GM12878 (cell line): Measurements from ENCODE around the gene PLET1. TPM values are rescaled to one million over a fixed set of nuclear protein-coding genes. Genes with fewer than 3 reads are reported as not detected.
A peak's percentile ranks its signal among the peaks of the same experiment; 100 is the strongest.

ENCODE experiments used
- ATAC-seq: fragments of 200-7000 bp; cut with Tn5 transposase; 3 replicates; pipeline ENCODE4 v1.9.1; 2020; ENCODE audit warnings: mild to moderate bottlenecking, moderate library complexity
- BruUV-seq: library from RNA; stranded (reverse); fragments of 400-500 nt; replicated peaks from 2 replicates; lab custom pipeline; 2021; lab: Mats Ljungman, UMichigan
- CTCF ChIA-PET: fragments of 300-600 bp; sonication (Branson Sonifier 250); formaldehyde crosslinking; extraction: SDS; loops from one replicate; lab custom pipeline; 2021; ENCODE audit warnings: inconsistent platforms; lab: Yijun Ruan, JAX
- POLR2A ChIA-PET: fragments of 350-600 bp; formaldehyde crosslinking; extraction: SDS; loops from one replicate; lab custom pipeline; 2021; ENCODE audit warnings: inconsistent platforms; lab: Charles Lee
- RAD21 ChIA-PET: fragments of 300-600 bp; sonication (Branson Sonifier 250); formaldehyde crosslinking; loops from one replicate; lab custom pipeline; 2023; ENCODE audit warnings: antibody characterized with exemption; ENCODE audit not compliant: unreplicated experiment; lab: Charles Lee
- SMC1A ChIA-PET: fragments of 300-600 bp; sonication (Branson Sonifier 250); formaldehyde crosslinking; loops from one replicate; lab custom pipeline; 2023; ENCODE audit not compliant: unreplicated experiment, uncharacterized antibody; lab: Charles Lee
- DNase-seq: peaks from one replicate; pipeline ENCODE4 v3.0.0-alpha.2; 2011; ENCODE audit warnings: low read depth, low spot score
- FAIRE-seq: peaks from 3 replicates; lab custom pipeline; 2011; peaks lifted over from hg19 to GRCh38; lab: Jason Lieb, UNC
- H2AFZ ChIP-seq: 2 replicates; pipeline ENCODE4 v1.6.0; 2011; ENCODE audit warnings: low read depth, low read length, control low read depth; ENCODE audit not compliant: control insufficient read depth
- H3K27ac ChIP-seq: 2 replicates; pipeline ENCODE4 v1.5.1; 2011; ENCODE audit warnings: control low read depth; ENCODE audit not compliant: control insufficient read depth, insufficient read depth
- H3K27me3 ChIP-seq, 2 experiments: replicated peaks in 1 of 2; 2 replicates each; pipeline versions ENCODE4 v1.6.0 to v1.6.1; 2011; ENCODE audit warnings: low read length in 1 of 2; ENCODE audit not compliant: control insufficient read depth in 2 of 2, insufficient read depth in 2 of 2
- H3K36me3 ChIP-seq, 2 experiments: 2 replicates each; pipeline ENCODE4 v1.5.1; 2011; ENCODE audit warnings: low read length in 1 of 2; ENCODE audit not compliant: control insufficient read depth in 2 of 2, insufficient read depth in 2 of 2
- H3K4me1 ChIP-seq: 2 replicates; pipeline ENCODE4 v1.6.1; 2011; ENCODE audit warnings: mild to moderate bottlenecking, low read length, moderate library complexity, mixed read lengths; ENCODE audit not compliant: control insufficient read depth, insufficient read depth
- H3K4me2 ChIP-seq: 2 replicates; pipeline ENCODE4 v1.6.0; 2011; ENCODE audit warnings: control low read depth; ENCODE audit not compliant: control insufficient read depth, insufficient read depth
- H3K4me3 ChIP-seq: fragments of 200-600 bp; sonication (generic); 2 replicates; pipeline ENCODE4 v1.5.1; 2016
- H3K79me2 ChIP-seq: 2 replicates; pipeline ENCODE4 v1.6.0; 2011; ENCODE audit warnings: low read length; ENCODE audit not compliant: control insufficient read depth, insufficient read depth
- H3K9ac ChIP-seq: 2 replicates; pipeline ENCODE4 v1.8.0; 2011; ENCODE audit warnings: low read length, control low read depth, mixed read lengths; ENCODE audit not compliant: control insufficient read depth, insufficient read depth
- H3K9me3 ChIP-seq: replicated peaks from 3 replicates; pipeline ENCODE4 v1.5.1; 2011; ENCODE audit warnings: mild to moderate bottlenecking, low read length; ENCODE audit not compliant: control insufficient read depth, insufficient read depth
- H4K20me1 ChIP-seq: 2 replicates; pipeline ENCODE4 v1.6.0; 2011; ENCODE audit not compliant: control insufficient read depth, insufficient read depth
- ESRRA ChIP-seq: IDR thresholded peaks from 2 replicates; pipeline ENCODE4 v1.6.1; 2012; ENCODE audit warnings: mild to moderate bottlenecking, low read length, improper control_type of control experiment
- POLR2AphosphoS5 ChIP-seq: IDR thresholded peaks from 2 replicates; pipeline ENCODE4 v1.6.1; 2011; ENCODE audit warnings: mild to moderate bottlenecking, low read length, inconsistent platforms
- RCOR1 ChIP-seq: conservative IDR thresholded peaks from 2 replicates; pipeline ENCODE4 v1.6.1; 2012; ENCODE audit warnings: low read depth, low read length, improper control_type of control experiment
- SMAD1 ChIP-seq: fragments of 450-650 bp; IDR thresholded peaks from 2 replicates; pipeline ENCODE4 v1.6.1; 2018; ENCODE audit warnings: mild to moderate bottlenecking, low read depth; ENCODE audit not compliant: partially characterized antibody
- SMARCA5 ChIP-seq: fragments of 450-650 bp; IDR thresholded peaks from 2 replicates; pipeline ENCODE4 v1.6.1; 2017; ENCODE audit warnings: mild to moderate bottlenecking
- SPI1 ChIP-seq: IDR thresholded peaks from 2 replicates; pipeline ENCODE4 v1.6.1; 2011; ENCODE audit warnings: low read depth, mild to moderate bottlenecking, low read length, moderate library complexity, borderline replicate concordance; ENCODE audit not compliant: insufficient read depth
- TBL1XR1 ChIP-seq: IDR thresholded peaks from 2 replicates; pipeline ENCODE4 v1.6.1; 2012; ENCODE audit warnings: low read depth, low read length, improper control_type of control experiment
- TCF3 ChIP-seq: IDR thresholded peaks from 2 replicates; pipeline ENCODE4 v1.6.1; 2012; ENCODE audit warnings: low read depth, mild to moderate bottlenecking, low read length, borderline replicate concordance; ENCODE audit not compliant: insufficient read depth
- YBX1 ChIP-seq: fragments of 450-650 bp; IDR thresholded peaks from 2 replicates; pipeline ENCODE4 v1.6.1; 2016; ENCODE audit warnings: antibody characterized with exemption
- WGBS: methylation state at CpG from one replicate; pipeline ENCODE4 v1.1.6; 2016; ENCODE audit warnings: low lambda C conversion rate; ENCODE audit not compliant: insufficient replicate concordance, insufficient coverage; ENCODE audit errors: missing lambda C conversion rate; 5-methylcytosine and 5-hydroxymethylcytosine counted together
- in situ Hi-C: fragments of 300-500 bp; cut with MboI; formaldehyde crosslinking; loops from 9 replicates; pipeline ENCODE4 v1.14.3; 2018; ENCODE audit warnings: mixed read lengths
- intact Hi-C: fragments of 100-400 bp; cut with micrococcal nuclease; formaldehyde crosslinking; loops from one replicate; pipeline ENCODE4 v1.14.2; 2022; ENCODE audit not compliant: unreplicated experiment
- polyA plus RNA-seq, 11 experiments: library from polyadenylated mRNA; depleted of rRNA in 4 of 11; unstranded in 6 of 11; stranded (reverse) in 5 of 11; fragments of >200 nt; fragmentation: Nextera tagmentation in 4 of 11; fragmentation: Illumina TruSeq in 1 of 11; extraction: Ambion mirVana in 4 of 11; extraction: Trizol in 1 of 11; gene quantifications; 1 replicate in 1 of 11; 2 replicates in 10 of 11; pipeline versions ENCODE4 v1.2.1 to v1.2.3, GENCODE V29; 2011 to 2016; ENCODE audit warnings: inconsistent platforms in 2 of 11, missing spikeins in 2 of 11, low read depth in 1 of 11
- total RNA-seq, 4 experiments: library from RNA; depleted of rRNA in 3 of 4; stranded (reverse); fragments of >200 nt in 3 of 4; fragmentation: Illumina TruSeq in 1 of 4; extraction: Trizol in 1 of 4; gene quantifications; 2 replicates each; pipeline versions ENCODE4 v1.2.1 to v1.2.3, GENCODE V29; 2013 to 2021
- TF ChIP-seq, protein P1 (sequence below): fragments of 450-650 bp; IDR thresholded peaks from 2 replicates; pipeline ENCODE4 v1.6.1; 2014; ENCODE audit warnings: mild to moderate bottlenecking

The PLET1 gene
- total and polyA plus RNA-seq, 10 of the 15 experiments (the other 5 are each of a cell fraction or from before 2014, with no cell fraction given): not detected

DNA sequence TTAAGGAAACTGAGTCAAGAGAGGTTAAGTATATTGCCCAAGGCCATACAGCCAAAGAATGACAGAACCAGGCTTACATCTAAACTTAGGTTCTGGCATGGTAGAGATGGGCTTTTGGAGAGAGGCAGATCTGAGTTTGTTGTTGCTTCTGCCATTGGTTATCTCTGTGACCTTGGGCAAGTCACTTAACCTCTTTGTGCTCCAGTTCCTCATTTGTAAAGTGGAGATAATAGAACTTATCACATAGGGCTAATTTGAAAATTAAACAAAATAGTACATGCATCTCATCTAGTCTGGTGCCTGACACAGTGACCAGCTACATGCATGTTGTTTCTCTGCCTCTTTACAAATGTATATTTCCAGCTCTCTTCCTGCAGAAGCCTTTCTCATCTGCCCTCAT is 47.0 kb upstream of the PLET1 start:
- H3K4me3 ChIP-seq: no peak overlapping the region
- RAD21 ChIA-PET: no interaction called here
- H3K9me3 ChIP-seq: no peaks in the 10 kb centered on the region; the same call in 2 of the 3 replicates
- H3K4me1 ChIP-seq: no peaks in the 10 kb centered on the region
- ATAC-seq (no peak), DNase-seq (no peak), FAIRE-seq (no peak)
- intact Hi-C loops: no loop called here
- SMC1A ChIA-PET: no interaction called here
- H4K20me1 ChIP-seq: no peaks in the 10 kb centered on the region
- TF ChIP-seq YBX1: no peak
- no peak for TF ChIP-seq POLR2AphosphoS5
- peak; percentile 11; the same call in 1 of the 2 replicates for TF ChIP-seq SPI1
- no peak for TF ChIP-seq ESRRA
- TF ChIP-seq SMARCA5: no peak
- CTCF ChIA-PET: no interaction called here
- H3K4me2 ChIP-seq: no peak overlapping the region
- POLR2A ChIA-PET: no interaction called here
- no peaks in the 10 kb centered on the region for H3K79me2 ChIP-seq
- H3K27me3 ChIP-seq: peaks cover 0 to 2% of the 10 kb centered on the region in 2 experiments; a peak in 1 of 4 replicates
- in situ Hi-C loops: no loop called here
- H3K27ac ChIP-seq: no peak overlapping the region
- no TSS peak for BruUV-seq
- no peaks in the 10 kb centered on the region for H3K36me3 ChIP-seq
- H3K9ac ChIP-seq: no peak overlapping the region
- H2AFZ ChIP-seq: no peak overlapping the region

DNA sequence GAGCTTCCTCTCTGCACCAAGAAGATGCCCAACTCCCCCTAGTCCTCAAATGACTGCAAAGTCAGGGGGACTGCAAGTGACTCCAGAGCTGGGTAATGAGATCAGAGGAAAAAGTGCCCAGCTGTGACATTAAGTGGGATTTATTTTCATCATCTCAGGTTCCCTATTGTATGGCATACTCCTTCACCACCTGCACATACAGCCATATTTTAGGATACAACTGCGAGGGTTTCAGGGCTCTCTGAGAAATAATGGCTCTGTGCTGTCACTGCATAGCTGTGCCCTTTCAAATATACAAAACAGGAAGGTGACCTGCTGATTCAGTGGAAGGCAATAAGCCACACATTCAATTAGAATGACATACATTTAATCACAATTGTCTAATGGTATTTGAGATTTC is 45.6 kb upstream of the PLET1 start:
- Histone ChIP-seq H2AFZ (no peak overlapping the region), H4K20me1 (no peaks in the 10 kb centered on the region), H3K27ac (no peak overlapping the region), H3K79me2 (no peaks in the 10 kb centered on the region), H3K27me3 (no peaks in the 10 kb centered on the region; a peak in 1 of 4 replicates), H3K4me2 (no peak overlapping the region), H3K4me1 (no peaks in the 10 kb centered on the region), H3K9me3 (no peaks in the 10 kb centered on the region; the same call in 2 of the 3 replicates), H3K9ac (no peak overlapping the region), H3K36me3 (no peaks in the 10 kb centered on the region), H3K4me3 (no peak overlapping the region)
- RAD21 ChIA-PET: no interaction called here
- intact Hi-C loops: no loop called here
- no TSS peak for BruUV-seq
- DNase-seq: no peak
- ATAC-seq: no peak
- TF ChIP-seq TBL1XR1: no peak
- no peak for TF ChIP-seq SPI1
- TF ChIP-seq RCOR1: no peak
- no peak for TF ChIP-seq TCF3
- TF ChIP-seq, protein P1, sequence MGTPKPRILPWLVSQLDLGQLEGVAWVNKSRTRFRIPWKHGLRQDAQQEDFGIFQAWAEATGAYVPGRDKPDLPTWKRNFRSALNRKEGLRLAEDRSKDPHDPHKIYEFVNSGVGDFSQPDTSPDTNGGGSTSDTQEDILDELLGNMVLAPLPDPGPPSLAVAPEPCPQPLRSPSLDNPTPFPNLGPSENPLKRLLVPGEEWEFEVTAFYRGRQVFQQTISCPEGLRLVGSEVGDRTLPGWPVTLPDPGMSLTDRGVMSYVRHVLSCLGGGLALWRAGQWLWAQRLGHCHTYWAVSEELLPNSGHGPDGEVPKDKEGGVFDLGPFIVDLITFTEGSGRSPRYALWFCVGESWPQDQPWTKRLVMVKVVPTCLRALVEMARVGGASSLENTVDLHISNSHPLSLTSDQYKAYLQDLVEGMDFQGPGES: no peak
- no peak for TF ChIP-seq SMAD1
- WGBS: 6% methylated on average over 1 of the region's 1 CpG
- no peak for FAIRE-seq
- SMC1A ChIA-PET: no interaction called here
- in situ Hi-C loops: no loop called here
- CTCF ChIA-PET: no interaction called here
- POLR2A ChIA-PET: no interaction called here
